Kidney (tissue), 14 donors: ENCODE data around the gene SENP1. TPM values are rescaled to one million over a fixed set of nuclear protein-coding genes. Genes with fewer than 3 reads are reported as not detected.

Experiments
- DNase-seq, 5 donors: peaks; one replicate each; pipeline ENCODE4 v3.0.0-alpha.2; 2013 to 2020
- FAIRE-seq: peaks from 2 replicates; lab custom pipeline; 2012; peaks lifted over from hg19 to GRCh38; lab: Jason Lieb, UNC
- H3K27ac ChIP-seq, 2 donors: one replicate each; pipeline ENCODE4 v1.7.0; 2013; ENCODE audit warnings: low read depth in 2 of 2, low read length in 2 of 2, inconsistent platforms in 1 of 2
- H3K27me3 ChIP-seq: one replicate; pipeline ENCODE4 v1.7.1; 2013; ENCODE audit warnings: low read length, inconsistent platforms; ENCODE audit not compliant: control insufficient read depth, insufficient read depth
- H3K36me3 ChIP-seq, 3 donors: one replicate each; pipeline versions ENCODE4 v1.7.0 to v1.7.1; 2013; ENCODE audit warnings: low read length in 3 of 3, control low read depth in 1 of 3, inconsistent platforms in 1 of 3; ENCODE audit not compliant: insufficient read depth in 3 of 3, control insufficient read depth in 2 of 3
- H3K4me1 ChIP-seq, 3 donors: one replicate each; pipeline versions ENCODE4 v1.7.0 to v1.7.1; 2013; ENCODE audit warnings: low read length in 3 of 3, inconsistent platforms in 1 of 3, low read depth in 1 of 3; ENCODE audit not compliant: control insufficient read depth in 2 of 3, insufficient read depth in 2 of 3
- H3K4me3 ChIP-seq, 3 donors: one replicate each; pipeline versions ENCODE4 v1.7.0 to v1.8.1; 2013; ENCODE audit warnings: low read length in 3 of 3, control low read depth in 1 of 3, inconsistent platforms in 1 of 3
- H3K9ac ChIP-seq, 3 donors: one replicate each; pipeline versions ENCODE4 v1.7.0 to v1.7.1; 2013; ENCODE audit warnings: low read length in 3 of 3, control low read depth in 1 of 3, inconsistent platforms in 1 of 3
- H3K9me3 ChIP-seq, 3 donors: one replicate each; pipeline versions ENCODE4 v1.7.0 to v1.7.1; 2013; ENCODE audit warnings: low read length in 3 of 3, control low read depth in 1 of 3, inconsistent platforms in 1 of 3; ENCODE audit not compliant: control insufficient read depth in 2 of 3, insufficient read depth in 1 of 3
- intact Hi-C: fragments of 100-400 bp; cut with DNase I; formaldehyde crosslinking; loops from one replicate; pipeline ENCODE4 v1.11.1; 2022
- polyA plus RNA-seq: library from polyadenylated mRNA; stranded (reverse); fragments of 350-450 nt; fragmentation: Illumina TruSeq; extraction: RNeasy Lipid Tissue Mini Kit (QIAGEN cat#74804); gene quantifications from one replicate; pipeline ENCODE4 v1.2.3, GENCODE V29; 2014; ENCODE audit warnings: low read depth, low replicate concordance; ENCODE audit not compliant: insufficient read depth
- total RNA-seq: library from RNA; stranded (reverse); fragmentation: NEBNext Ultra II Directional; extraction: Animal tissue kit (Norgen Biotek cat#: 25700); gene quantifications from one replicate; pipeline ENCODE4 v1.2.1, GENCODE V29; 2021
- TF ChIP-seq, protein P1 (sequence below): IDR thresholded peaks from 3 replicates; pipeline ENCODE4 v1.5.1; 2012; ENCODE audit warnings: mild to moderate bottlenecking, moderate library complexity, borderline replicate concordance; ENCODE audit not compliant: insufficient read depth; ENCODE audit errors: extremely low read depth
- donor health status: control.
- donor health status: control.
- donor health status: control.
- donor health status: control.
- donor health status: control.
- donor health status: DM: yes; HTN: yes; CAD: no.
- donor health status: Normal renal cell carcinoma (clear cell type).

Gene SENP1
- total and polyA plus RNA-seq, 2 donors from 2014 or later, result 3.5 to 19.4 TPM

- H3K4me1 ChIP-seq, result no peaks in the 10 kb centered on the region
- no peaks in the 10 kb centered on the region for H3K36me3 ChIP-seq
- no peaks in the 10 kb centered on the region for H3K27me3 ChIP-seq
- no peak overlapping the region for H3K27ac ChIP-seq
- no peak for FAIRE-seq
- H3K9ac ChIP-seq, result no peak overlapping the region
- TF ChIP-seq, protein P1, sequence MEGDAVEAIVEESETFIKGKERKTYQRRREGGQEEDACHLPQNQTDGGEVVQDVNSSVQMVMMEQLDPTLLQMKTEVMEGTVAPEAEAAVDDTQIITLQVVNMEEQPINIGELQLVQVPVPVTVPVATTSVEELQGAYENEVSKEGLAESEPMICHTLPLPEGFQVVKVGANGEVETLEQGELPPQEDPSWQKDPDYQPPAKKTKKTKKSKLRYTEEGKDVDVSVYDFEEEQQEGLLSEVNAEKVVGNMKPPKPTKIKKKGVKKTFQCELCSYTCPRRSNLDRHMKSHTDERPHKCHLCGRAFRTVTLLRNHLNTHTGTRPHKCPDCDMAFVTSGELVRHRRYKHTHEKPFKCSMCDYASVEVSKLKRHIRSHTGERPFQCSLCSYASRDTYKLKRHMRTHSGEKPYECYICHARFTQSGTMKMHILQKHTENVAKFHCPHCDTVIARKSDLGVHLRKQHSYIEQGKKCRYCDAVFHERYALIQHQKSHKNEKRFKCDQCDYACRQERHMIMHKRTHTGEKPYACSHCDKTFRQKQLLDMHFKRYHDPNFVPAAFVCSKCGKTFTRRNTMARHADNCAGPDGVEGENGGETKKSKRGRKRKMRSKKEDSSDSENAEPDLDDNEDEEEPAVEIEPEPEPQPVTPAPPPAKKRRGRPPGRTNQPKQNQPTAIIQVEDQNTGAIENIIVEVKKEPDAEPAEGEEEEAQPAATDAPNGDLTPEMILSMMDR, result no peak
- intact Hi-C loops, result no loop called here
- DNase-seq, result no peak
- no peak overlapping the region for H3K4me3 ChIP-seq
- H3K9me3 ChIP-seq, result no peaks in the 10 kb centered on the region
Observed at GRCh38 chr12:48031135-48031960, 74.5 kb downstream of the SENP1 start.

DNA sequence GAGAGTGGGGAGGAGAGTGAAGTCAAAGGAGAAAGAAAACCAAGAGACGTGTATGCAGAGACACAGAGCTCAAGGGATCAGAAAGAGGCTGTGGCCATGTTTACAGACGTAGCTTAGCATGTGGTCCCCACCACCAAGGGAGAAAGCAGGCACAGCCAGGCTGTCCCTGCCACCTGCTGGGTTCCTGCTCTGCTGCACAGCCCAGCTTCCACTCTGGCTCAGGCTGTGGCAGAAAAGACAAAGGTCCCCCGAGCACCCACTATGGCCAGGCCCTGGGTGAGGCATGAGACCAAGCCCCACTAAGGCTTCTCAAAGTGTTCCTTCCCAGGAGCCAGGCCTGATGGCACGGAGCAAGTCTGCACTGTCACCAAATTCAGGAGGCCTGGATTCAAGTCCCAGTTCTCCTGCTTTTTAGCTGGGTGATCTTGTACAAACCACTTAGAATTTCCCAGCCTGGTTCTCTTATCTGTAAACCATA lies 75.7 kb downstream of the SENP1 start:
- no peaks in the 10 kb centered on the region for H3K4me1 ChIP-seq
- no peak for FAIRE-seq
- no peak overlapping the region for H3K4me3 ChIP-seq
- H3K9me3 ChIP-seq, result no peaks in the 10 kb centered on the region
- peak in 1 of 5 donors; percentile 37 for DNase-seq
- H3K27me3 ChIP-seq, result no peaks in the 10 kb centered on the region
- no peak overlapping the region for H3K9ac ChIP-seq
- intact Hi-C loops, result no loop called here
- no peak overlapping the region for H3K27ac ChIP-seq
- no peaks in the 10 kb centered on the region for H3K36me3 ChIP-seq
- TF ChIP-seq, protein P1, result no peak

DNA sequence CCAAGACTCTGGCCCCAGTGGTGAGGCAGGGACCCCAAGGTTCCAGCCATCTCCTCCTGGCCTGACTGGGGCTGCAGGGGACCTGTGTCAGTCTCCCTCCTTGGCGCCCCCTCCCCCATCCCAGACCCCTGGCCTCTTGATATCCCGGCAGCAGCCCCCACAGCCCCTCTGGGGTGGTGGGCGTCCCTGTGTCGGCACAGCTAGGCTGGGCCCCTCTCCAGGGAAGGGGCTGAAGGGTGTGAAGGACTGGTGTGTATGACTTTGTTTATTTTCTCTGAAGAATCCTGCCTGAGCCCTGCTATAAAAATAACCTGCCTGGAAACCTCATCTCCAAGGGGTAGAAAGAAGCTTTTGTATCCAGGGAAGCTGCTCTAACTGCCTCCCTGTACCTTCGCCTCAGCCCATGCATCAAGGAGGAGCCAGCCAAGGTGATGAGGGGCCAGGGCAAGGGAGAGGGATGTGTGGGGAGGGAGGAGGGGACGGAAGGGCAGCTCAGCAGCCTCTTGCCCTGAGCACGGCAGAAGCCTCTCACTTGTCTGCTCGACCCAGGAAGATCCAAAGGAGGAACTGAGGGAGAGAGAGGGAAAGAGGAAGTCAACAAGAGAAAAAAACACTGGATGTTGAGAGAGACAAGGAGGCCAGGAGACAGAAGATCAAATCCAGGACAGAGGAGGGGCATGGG lies 76.2 kb downstream of the SENP1 start:
- DNase-seq, result peak in 4 of 5 donors; percentile 50 to 74 (median 69)
- Histone ChIP-seq H3K4me3 (no peak overlapping the region), H3K9ac (no peak overlapping the region), H3K36me3 (no peaks in the 10 kb centered on the region), H3K27ac (no peak overlapping the region), H3K9me3 (no peaks in the 10 kb centered on the region), H3K27me3 (no peaks in the 10 kb centered on the region), H3K4me1 (no peaks in the 10 kb centered on the region)
- intact Hi-C loops, result no loop called here
- TF ChIP-seq, protein P1, result no peak
- no peak for FAIRE-seq
